CD8-positive, alpha-beta memory T cell (primary cell): ENCODE measurements around the gene LPP. TPM values are rescaled to one million over a fixed set of nuclear protein-coding genes. Genes with fewer than 3 reads are reported as not detected.
A peak's percentile ranks its signal among the peaks of the same experiment; 100 is the strongest.

Experiments
- CTCF ChIA-PET: fragments of 350-600 bp; sonication (Branson Sonifier 250); formaldehyde crosslinking; loops from one replicate; lab custom pipeline; 2021; ENCODE audit warnings: antibody characterized with exemption; lab: Charles Lee
- POLR2A ChIA-PET: fragments of 350-600 bp; sonication (Branson Sonifier 250); formaldehyde crosslinking; loops from one replicate; lab custom pipeline; 2021; ENCODE audit warnings: antibody characterized with exemption; lab: Charles Lee
- DNase-seq, 5 donors: peaks; one replicate each; pipeline versions ENCODE4 v3.0.0 to v3.0.0-alpha.2; 2020 to 2022; ENCODE audit warnings: mixed read lengths in 1 of 5
- H3K27ac ChIP-seq: one replicate; pipeline ENCODE4 v1.7.0; 2013; ENCODE audit warnings: low read depth, mild to moderate bottlenecking, low read length, moderate library complexity
- H3K27me3 ChIP-seq: 2 replicates; pipeline ENCODE4 v1.7.0; 2013; ENCODE audit warnings: low read length, mild to moderate bottlenecking; ENCODE audit not compliant: insufficient read depth, poor library complexity, severe bottlenecking
- H3K36me3 ChIP-seq: 2 replicates; pipeline ENCODE4 v1.7.0; 2013; ENCODE audit warnings: mild to moderate bottlenecking, low read length, moderate library complexity; ENCODE audit not compliant: insufficient read depth
- H3K4me1 ChIP-seq: 2 replicates; pipeline ENCODE4 v1.7.0; 2013; ENCODE audit warnings: mild to moderate bottlenecking, low read length, moderate library complexity; ENCODE audit not compliant: insufficient read depth
- H3K4me3 ChIP-seq: 2 replicates; pipeline ENCODE4 v1.7.0; 2013; ENCODE audit warnings: mild to moderate bottlenecking, low read length
- H3K9me3 ChIP-seq: 2 replicates; pipeline ENCODE4 v1.7.0; 2013; ENCODE audit warnings: mild to moderate bottlenecking, low read length
- H3K27ac Mint-ChIP-seq, 8 donors: one replicate each; pipeline ENCODE4 v1.8.0; 2020 to 2021; ENCODE audit warnings: mixed read lengths in 8 of 8, mild to moderate bottlenecking in 6 of 8, inconsistent platforms in 3 of 8, moderate library complexity in 3 of 8
- H3K27me3 Mint-ChIP-seq, 2 donors: one replicate each; pipeline ENCODE4 v1.8.0; 2020 to 2021; ENCODE audit warnings: mixed read lengths in 2 of 2, mild to moderate bottlenecking in 1 of 2, moderate library complexity in 1 of 2
- H3K36me3 Mint-ChIP-seq, 3 donors: one replicate each; pipeline ENCODE4 v1.8.0; 2020 to 2021; ENCODE audit warnings: mixed read lengths in 3 of 3, inconsistent platforms in 1 of 3, mild to moderate bottlenecking in 1 of 3
- H3K4me1 Mint-ChIP-seq, 3 donors: one replicate each; pipeline ENCODE4 v1.8.0; 2020 to 2021; ENCODE audit warnings: mixed read lengths in 3 of 3, inconsistent platforms in 1 of 3, mild to moderate bottlenecking in 1 of 3
- H3K4me3 Mint-ChIP-seq, 7 donors: one replicate each; pipeline ENCODE4 v1.8.0; 2020 to 2021; ENCODE audit warnings: mixed read lengths in 7 of 7, mild to moderate bottlenecking in 6 of 7, moderate library complexity in 4 of 7, inconsistent platforms in 2 of 7
- H3K9me3 Mint-ChIP-seq, 5 donors: one replicate each; pipeline ENCODE4 v1.8.0; 2020 to 2022; ENCODE audit warnings: mixed read lengths in 5 of 5, mild to moderate bottlenecking in 3 of 5, moderate library complexity in 2 of 5, inconsistent platforms in 1 of 5
- polyA plus RNA-seq: library from polyadenylated mRNA; unstranded; fragments of 300-500 nt; fragmentation: Illumina TruSeq; gene quantifications from one replicate; pipeline ENCODE4 v1.2.3, GENCODE V29; 2021
- total RNA-seq, 2 experiments: library from RNA; stranded (reverse); gene quantifications; one replicate each; pipeline ENCODE4 v1.2.3, GENCODE V29; 2021

LPP gene
- total and polyA plus RNA-seq, 3 experiments from 2014 or later: 13.4 to 23.5 (median 18.0) TPM

- Histone ChIP-seq H3K4me1 (peaks cover 11% of the 10 kb centered on the region), H3K4me3 (no peak overlapping the region), H3K27ac (no peak overlapping the region), H3K9me3 (no peaks in the 10 kb centered on the region), H3K36me3 (no peaks in the 10 kb centered on the region), H3K27me3 (no peaks in the 10 kb centered on the region)
- ChIA-PET POLR2A (no interaction called here), CTCF (interaction anchor here (1.1 kb wide), 1 partner anchor 1048 kb away, joined by 4 read pairs; no protein-coding TSS in a partner anchor)
- Mint-ChIP-seq H3K4me1 (peaks cover 0 to 2% (median 0%) of the 10 kb centered on the region in 3 donors), H3K9me3 (no peaks in the 10 kb centered on the region), H3K36me3 (peaks cover 0 to 6% (median 0%) of the 10 kb centered on the region in 3 donors), H3K4me3 (no peak overlapping the region), H3K27ac (no peak overlapping the region), H3K27me3 (no peaks in the 10 kb centered on the region)
- DNase-seq: peak in 4 of 5 donors; percentile 13 to 70 (median 47)
Measured at GRCh38 chr3:188788621-188789081, 634.7 kb downstream of the LPP start.

GRCh38 chr3:188789251-188789650 lies 635.3 kb downstream of the LPP start:
- Mint-ChIP-seq H3K36me3 (peaks cover 0 to 6% (median 0%) of the 10 kb centered on the region in 3 donors), H3K9me3 (no peaks in the 10 kb centered on the region), H3K27me3 (no peaks in the 10 kb centered on the region), H3K27ac (no peak overlapping the region), H3K4me3 (no peak overlapping the region), H3K4me1 (peaks cover 0 to 2% (median 0%) of the 10 kb centered on the region in 3 donors)
- no peak overlapping the region for H3K4me3 ChIP-seq
- H3K4me1 ChIP-seq: peaks cover 11% of the 10 kb centered on the region
- POLR2A ChIA-PET: no interaction called here
- no peaks in the 10 kb centered on the region for H3K9me3 ChIP-seq
- DNase-seq: no peak
- H3K27me3 ChIP-seq: no peaks in the 10 kb centered on the region
- H3K36me3 ChIP-seq: no peaks in the 10 kb centered on the region
- H3K27ac ChIP-seq: no peak overlapping the region
- CTCF ChIA-PET: no interaction called here

- no peak overlapping the region for H3K4me3 ChIP-seq
- Mint-ChIP-seq H3K4me3 (no peak overlapping the region), H3K27ac (no peak overlapping the region), H3K4me1 (no peaks in the 10 kb centered on the region), H3K27me3 (no peaks in the 10 kb centered on the region), H3K36me3 (peaks cover 0 to 6% (median 0%) of the 10 kb centered on the region in 3 donors), H3K9me3 (no peaks in the 10 kb centered on the region)
- no peaks in the 10 kb centered on the region for H3K27me3 ChIP-seq
- ChIA-PET POLR2A (no interaction called here), CTCF (no interaction called here)
- peaks cover 11% of the 10 kb centered on the region for H3K4me1 ChIP-seq
- DNase-seq: no peak
- H3K27ac ChIP-seq: no peak overlapping the region
- H3K9me3 ChIP-seq: no peaks in the 10 kb centered on the region
- no peaks in the 10 kb centered on the region for H3K36me3 ChIP-seq
Measured at GRCh38 chr3:188791311-188791710, 637.4 kb downstream of the LPP start.

- no peaks in the 10 kb centered on the region for H3K27me3 Mint-ChIP-seq
- Histone ChIP-seq H3K4me3 (no peak overlapping the region), H3K27ac (no peak overlapping the region), H3K9me3 (no peaks in the 10 kb centered on the region), H3K36me3 (no peaks in the 10 kb centered on the region), H3K4me1 (peaks cover 9% of the 10 kb centered on the region), H3K27me3 (no peaks in the 10 kb centered on the region)
- DNase-seq: no peak
- ChIA-PET POLR2A (no interaction called here), CTCF (interaction anchor here (1.1 kb wide), 1 partner anchor 1052 kb away, joined by 3 read pairs; no protein-coding TSS in a partner anchor)
- H3K9me3 Mint-ChIP-seq: no peaks in the 10 kb centered on the region
- H3K27ac Mint-ChIP-seq: no peak overlapping the region
- H3K4me3 Mint-ChIP-seq: no peak overlapping the region
- no peaks in the 10 kb centered on the region for H3K4me1 Mint-ChIP-seq
- H3K36me3 Mint-ChIP-seq: peaks cover 0 to 6% (median 0%) of the 10 kb centered on the region in 3 donors
Measured at GRCh38 chr3:188792793-188793192, 638.8 kb downstream of the LPP start.

GRCh38 chr3:188796122-188796631 lies 642.2 kb downstream of the LPP start:
- H3K9me3 Mint-ChIP-seq: no peaks in the 10 kb centered on the region
- H3K4me1 Mint-ChIP-seq: no peaks in the 10 kb centered on the region
- ChIA-PET POLR2A (no interaction called here), CTCF (no interaction called here)
- DNase-seq: no peak
- Histone ChIP-seq H3K27me3 (no peaks in the 10 kb centered on the region), H3K4me1 (no peaks in the 10 kb centered on the region), H3K36me3 (no peaks in the 10 kb centered on the region), H3K4me3 (no peak overlapping the region), H3K9me3 (no peaks in the 10 kb centered on the region), H3K27ac (no peak overlapping the region)
- H3K36me3 Mint-ChIP-seq: peaks cover 0 to 6% (median 2%) of the 10 kb centered on the region in 3 donors
- no peaks in the 10 kb centered on the region for H3K27me3 Mint-ChIP-seq
- H3K27ac Mint-ChIP-seq: no peak overlapping the region
- no peak overlapping the region for H3K4me3 Mint-ChIP-seq

- Histone ChIP-seq H3K9me3 (no peaks in the 10 kb centered on the region), H3K27me3 (no peaks in the 10 kb centered on the region), H3K36me3 (no peaks in the 10 kb centered on the region), H3K4me3 (no peak overlapping the region), H3K4me1 (no peaks in the 10 kb centered on the region), H3K27ac (no peak overlapping the region)
- no peaks in the 10 kb centered on the region for H3K4me1 Mint-ChIP-seq
- no peaks in the 10 kb centered on the region for H3K27me3 Mint-ChIP-seq
- H3K9me3 Mint-ChIP-seq: no peaks in the 10 kb centered on the region
- DNase-seq: no peak
- peak overlapping the region in 3 of 8 donors; percentile 10 to 64 (median 13) for H3K27ac Mint-ChIP-seq
- peaks cover 0 to 6% (median 6%) of the 10 kb centered on the region in 3 donors for H3K36me3 Mint-ChIP-seq
- ChIA-PET CTCF (no interaction called here), POLR2A (no interaction called here)
- H3K4me3 Mint-ChIP-seq: no peak overlapping the region
Measured at GRCh38 chr3:188797045-188797444, 643.1 kb downstream of the LPP start.

GRCh38 chr3:188798556-188799145 lies 644.7 kb downstream of the LPP start:
- H3K4me1 Mint-ChIP-seq: no peaks in the 10 kb centered on the region
- Histone ChIP-seq H3K4me1 (no peaks in the 10 kb centered on the region), H3K4me3 (no peak overlapping the region), H3K27ac (no peak overlapping the region), H3K27me3 (no peaks in the 10 kb centered on the region), H3K9me3 (no peaks in the 10 kb centered on the region), H3K36me3 (no peaks in the 10 kb centered on the region)
- ChIA-PET CTCF (interaction anchor here (1.6 kb wide), 1 partner anchor 1059 kb away, joined by 7 read pairs; no protein-coding TSS in a partner anchor), POLR2A (no interaction called here)
- no peak for DNase-seq
- H3K4me3 Mint-ChIP-seq: no peak overlapping the region
- no peaks in the 10 kb centered on the region for H3K27me3 Mint-ChIP-seq
- H3K27ac Mint-ChIP-seq: peak overlapping the region in 2 of 8 donors; percentile 20 to 86
- no peaks in the 10 kb centered on the region for H3K9me3 Mint-ChIP-seq
- peaks cover 0 to 6% (median 0%) of the 10 kb centered on the region in 3 donors for H3K36me3 Mint-ChIP-seq

- H3K27me3 Mint-ChIP-seq: no peaks in the 10 kb centered on the region
- H3K36me3 ChIP-seq: no peaks in the 10 kb centered on the region
- H3K4me3 ChIP-seq: no peak overlapping the region
- CTCF ChIA-PET: interaction anchor here (1.4 kb wide), 1 partner anchor 1061 kb away, joined by 4 read pairs; no protein-coding TSS in a partner anchor
- H3K27ac Mint-ChIP-seq: no peak overlapping the region
- no peak for DNase-seq
- H3K4me1 ChIP-seq: no peaks in the 10 kb centered on the region
- no peak overlapping the region for H3K27ac ChIP-seq
- peaks cover 0 to 4% (median 0%) of the 10 kb centered on the region in 3 donors for H3K4me1 Mint-ChIP-seq
- H3K36me3 Mint-ChIP-seq: peaks cover 0 to 13% (median 6%) of the 10 kb centered on the region in 3 donors
- H3K9me3 ChIP-seq: no peaks in the 10 kb centered on the region
- H3K27me3 ChIP-seq: no peaks in the 10 kb centered on the region
- no peak overlapping the region for H3K4me3 Mint-ChIP-seq
- H3K9me3 Mint-ChIP-seq: peaks cover 0 to 2% (median 0%) of the 10 kb centered on the region in 5 donors
- POLR2A ChIA-PET: no interaction called here
Measured at GRCh38 chr3:188801393-188801792, 647.4 kb downstream of the LPP start.
